Effector memory CD4-positive, alpha-beta T cell (primary cell): ENCODE results near the gene FRY.

ENCODE experiments used
- DNase-seq, 3 donors: peaks; one replicate each; pipeline ENCODE4 v3.0.0-alpha.2; 2020
- H3K27ac ChIP-seq: 2 replicates; pipeline ENCODE4 v1.7.0; 2013; ENCODE audit warnings: mild to moderate bottlenecking, low read length, moderate library complexity; ENCODE audit not compliant: insufficient read depth, poor library complexity, severe bottlenecking
- H3K27me3 ChIP-seq: replicated peaks from 2 replicates; pipeline ENCODE4 v1.7.0; 2013; ENCODE audit warnings: mild to moderate bottlenecking, low read length; ENCODE audit not compliant: insufficient read depth, control insufficient read depth, poor library complexity, severe bottlenecking
- H3K36me3 ChIP-seq: 2 replicates; pipeline ENCODE4 v1.7.0; 2013; ENCODE audit warnings: mild to moderate bottlenecking, low read length, moderate library complexity; ENCODE audit not compliant: control insufficient read depth, insufficient read depth
- H3K4me1 ChIP-seq: 2 replicates; pipeline ENCODE4 v1.7.0; 2013; ENCODE audit warnings: low read length, mild to moderate bottlenecking; ENCODE audit not compliant: control insufficient read depth, insufficient read depth, poor library complexity, severe bottlenecking
- H3K4me3 ChIP-seq: 2 replicates; pipeline ENCODE4 v1.7.0; 2013; ENCODE audit warnings: low read length, low read depth, mild to moderate bottlenecking; ENCODE audit not compliant: insufficient read depth, poor library complexity, severe bottlenecking
- H3K9me3 ChIP-seq: 2 replicates; pipeline ENCODE4 v1.7.0; 2013; ENCODE audit warnings: mild to moderate bottlenecking, low read length, moderate library complexity; ENCODE audit not compliant: control insufficient read depth

FRY gene

GRCh38 chr13:32026623-32027022 lies 5.0 kb upstream of the FRY start:
- Histone ChIP-seq H3K4me1 (no peaks in the 10 kb centered on the region), H3K36me3 (no peaks in the 10 kb centered on the region), H3K27me3 (no peaks in the 10 kb centered on the region), H3K4me3 (no peak overlapping the region), H3K27ac (no peak overlapping the region), H3K9me3 (no peaks in the 10 kb centered on the region)
- DNase-seq: no peak

GRCh38 chr13:32028711-32029110 lies 2.9 kb upstream of the FRY start:
- no peaks in the 10 kb centered on the region for H3K9me3 ChIP-seq

GRCh38 chr13:32029684-32030083 lies 1.9 kb upstream of the FRY start:
- Histone ChIP-seq H3K9me3 (no peaks in the 10 kb centered on the region), H3K36me3 (no peaks in the 10 kb centered on the region), H3K4me1 (no peaks in the 10 kb centered on the region), H3K27me3 (no peaks in the 10 kb centered on the region), H3K27ac (no peak overlapping the region), H3K4me3 (no peak overlapping the region)
- no peak for DNase-seq

More at GRCh38 chr13:32028711-32029110, 2.9 kb upstream of the FRY start:
- H3K4me1 ChIP-seq: no peaks in the 10 kb centered on the region
- H3K36me3 ChIP-seq: no peaks in the 10 kb centered on the region
- H3K27ac ChIP-seq: no peak overlapping the region
- H3K4me3 ChIP-seq: no peak overlapping the region
- no peaks in the 10 kb centered on the region for H3K27me3 ChIP-seq
- no peak for DNase-seq

GRCh38 chr13:32031815-32032370 lies 319 bp downstream of the FRY start:
- Histone ChIP-seq H3K9me3 (no peaks in the 10 kb centered on the region), H3K36me3 (no peaks in the 10 kb centered on the region), H3K4me3 (peak overlapping the region; percentile 90), H3K4me1 (no peaks in the 10 kb centered on the region), H3K27me3 (no peaks in the 10 kb centered on the region), H3K27ac (peak overlapping the region; percentile 66)
- DNase-seq: no peak

GRCh38 chr13:32032759-32033158 lies 1.2 kb downstream of the FRY start:
- no peak overlapping the region for H3K27ac ChIP-seq
- no peaks in the 10 kb centered on the region for H3K4me1 ChIP-seq
- H3K36me3 ChIP-seq: no peaks in the 10 kb centered on the region
- H3K4me3 ChIP-seq: no peak overlapping the region
- H3K27me3 ChIP-seq: no peaks in the 10 kb centered on the region
- DNase-seq: no peak
- H3K9me3 ChIP-seq: no peaks in the 10 kb centered on the region

- no peaks in the 10 kb centered on the region for H3K4me1 ChIP-seq
- H3K27me3 ChIP-seq: no peaks in the 10 kb centered on the region
- no peak for DNase-seq
- no peaks in the 10 kb centered on the region for H3K36me3 ChIP-seq
- H3K4me3 ChIP-seq: no peak overlapping the region
- H3K27ac ChIP-seq: no peak overlapping the region
- H3K9me3 ChIP-seq: no peaks in the 10 kb centered on the region
Measured at GRCh38 chr13:32033744-32034143, 2.2 kb downstream of the FRY start.

GRCh38 chr13:32035716-32036115 lies 4.1 kb downstream of the FRY start:
- peaks cover 3% of the 10 kb centered on the region for H3K4me1 ChIP-seq
- H3K36me3 ChIP-seq: no peaks in the 10 kb centered on the region
- H3K27ac ChIP-seq: no peak overlapping the region
- no peak for DNase-seq
- no peaks in the 10 kb centered on the region for H3K27me3 ChIP-seq
- no peaks in the 10 kb centered on the region for H3K9me3 ChIP-seq
- H3K4me3 ChIP-seq: no peak overlapping the region

GRCh38 chr13:32036126-32036695 lies 4.6 kb downstream of the FRY start:
- DNase-seq: no peak
- Histone ChIP-seq H3K4me3 (no peak overlapping the region), H3K9me3 (no peaks in the 10 kb centered on the region), H3K36me3 (no peaks in the 10 kb centered on the region), H3K27me3 (no peaks in the 10 kb centered on the region), H3K4me1 (peaks cover 5% of the 10 kb centered on the region), H3K27ac (no peak overlapping the region)

- Histone ChIP-seq H3K4me3 (no peak overlapping the region), H3K9me3 (no peaks in the 10 kb centered on the region), H3K36me3 (no peaks in the 10 kb centered on the region), H3K27ac (no peak overlapping the region), H3K4me1 (peaks cover 5% of the 10 kb centered on the region), H3K27me3 (no peaks in the 10 kb centered on the region)
- no peak for DNase-seq
Measured at GRCh38 chr13:32036757-32037156, 5.2 kb downstream of the FRY start.

- Histone ChIP-seq H3K4me3 (no peak overlapping the region), H3K9me3 (no peaks in the 10 kb centered on the region), H3K27me3 (no peaks in the 10 kb centered on the region), H3K36me3 (no peaks in the 10 kb centered on the region), H3K4me1 (peaks cover 12% of the 10 kb centered on the region), H3K27ac (no peak overlapping the region)
- DNase-seq: no peak
Measured at GRCh38 chr13:32037471-32037870, 5.9 kb downstream of the FRY start.
